ENCODE data around the gene SLC1A1. TPM values are rescaled to one million over a fixed set of nuclear protein-coding genes. Genes with fewer than 3 reads are reported as not detected.
A peak's percentile ranks its signal among the peaks of the same experiment; 100 is the strongest.

The SLC1A1 gene
- total and polyA plus RNA-seq, 3 experiments from 2014 or later, result 0.09 TPM; not detected in 2

GRCh38 chr9:4615778-4616177, 125.5 kb downstream of the SLC1A1 start:
- Mint-ChIP-seq H3K36me3 (peaks cover 0 to 14% (median 0%) of the 10 kb centered on the region in 3 donors), H3K4me1 (peaks cover 27 to 36% (median 32%) of the 10 kb centered on the region in 3 donors), H3K27me3 (no peaks in the 10 kb centered on the region), H3K9me3 (peaks cover 0 to 9% (median 3%) of the 10 kb centered on the region in 5 donors), H3K27ac (peak overlapping the region in 2 of 8 donors; percentile 30 to 32), H3K4me3 (no peak overlapping the region)
- Histone ChIP-seq H3K36me3 (ENCODE audit: insufficient read depth, low read length) (no peaks in the 10 kb centered on the region), H3K9me3 (ENCODE audit: low read length) (no peaks in the 10 kb centered on the region), H3K4me3 (ENCODE audit: low read length) (no peak overlapping the region), H3K4me1 (ENCODE audit: insufficient read depth, low read length) (peaks cover 13% of the 10 kb centered on the region), H3K27ac (ENCODE audit: low read depth, low read length) (no peak overlapping the region), H3K27me3 (ENCODE audit: insufficient read depth, low read length, poor library complexity, severe bottlenecking) (no peaks in the 10 kb centered on the region)
- no peak for DNase-seq
- ChIA-PET POLR2A (no interaction called here), CTCF (no interaction called here)

DNA sequence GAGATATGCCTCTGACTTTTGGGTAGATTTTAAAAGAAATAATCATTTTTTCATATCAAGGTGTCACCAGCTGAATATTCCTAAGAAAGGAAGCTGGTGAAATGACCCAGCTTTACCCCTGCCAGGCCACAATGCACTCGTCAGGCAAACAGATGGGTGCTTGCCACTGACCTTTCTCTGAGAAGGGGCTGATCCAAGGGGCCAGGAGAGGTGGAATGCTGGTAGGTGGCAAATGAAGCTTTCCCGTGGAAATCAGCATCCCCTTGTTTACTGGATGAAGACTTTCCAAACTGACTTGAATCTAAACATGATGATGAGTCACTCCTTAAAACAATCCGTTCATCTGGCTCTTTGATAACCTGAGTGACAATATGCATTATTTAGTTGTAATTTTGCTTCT, 127.5 kb downstream of the SLC1A1 start:
- no peak overlapping the region for H3K4me3 ChIP-seq (ENCODE audit: low read length)
- no peaks in the 10 kb centered on the region for H3K9me3 ChIP-seq (ENCODE audit: low read length)
- POLR2A ChIA-PET, result no interaction called here
- Mint-ChIP-seq H3K27ac (no peak overlapping the region), H3K4me1 (peaks cover 28 to 38% (median 37%) of the 10 kb centered on the region in 3 donors), H3K4me3 (peak overlapping the region in 1 of 7 donors; percentile 29), H3K27me3 (no peaks in the 10 kb centered on the region), H3K36me3 (peaks cover 0 to 9% (median 0%) of the 10 kb centered on the region in 3 donors), H3K9me3 (peaks cover 0 to 2% (median 0%) of the 10 kb centered on the region in 5 donors)
- H3K4me1 ChIP-seq (ENCODE audit: insufficient read depth, low read length), result peaks cover 13% of the 10 kb centered on the region
- no peak overlapping the region for H3K27ac ChIP-seq (ENCODE audit: low read depth, low read length)
- peaks cover 5% of the 10 kb centered on the region for H3K27me3 ChIP-seq (ENCODE audit: insufficient read depth, low read length, poor library complexity, severe bottlenecking)
- no peak for DNase-seq
- H3K36me3 ChIP-seq (ENCODE audit: insufficient read depth, low read length), result no peaks in the 10 kb centered on the region
- CTCF ChIA-PET, result no interaction called here

GRCh38 chr9:4618700-4619099, 128.4 kb downstream of the SLC1A1 start:
- ChIA-PET CTCF (no interaction called here), POLR2A (no interaction called here)
- no peaks in the 10 kb centered on the region for H3K9me3 ChIP-seq (ENCODE audit: low read length)
- H3K27ac ChIP-seq (ENCODE audit: low read depth, low read length), result no peak overlapping the region
- DNase-seq, result no peak
- H3K4me3 Mint-ChIP-seq, result peak overlapping the region in 1 of 7 donors; percentile 41
- H3K27me3 ChIP-seq (ENCODE audit: insufficient read depth, low read length, poor library complexity, severe bottlenecking), result peaks cover 5% of the 10 kb centered on the region
- peaks cover 0 to 9% (median 0%) of the 10 kb centered on the region in 3 donors for H3K36me3 Mint-ChIP-seq
- H3K4me1 Mint-ChIP-seq, result peaks cover 28 to 38% (median 37%) of the 10 kb centered on the region in 3 donors
- H3K4me3 ChIP-seq (ENCODE audit: low read length), result no peak overlapping the region
- no peaks in the 10 kb centered on the region for H3K36me3 ChIP-seq (ENCODE audit: insufficient read depth, low read length)
- H3K27me3 Mint-ChIP-seq, result no peaks in the 10 kb centered on the region
- peak overlapping the region in 2 of 8 donors; percentile 28 to 38 for H3K27ac Mint-ChIP-seq
- H3K9me3 Mint-ChIP-seq, result no peaks in the 10 kb centered on the region
- H3K4me1 ChIP-seq (ENCODE audit: insufficient read depth, low read length), result peaks cover 13% of the 10 kb centered on the region

- POLR2A ChIA-PET, result no interaction called here
These were observed 129.9 kb downstream of the SLC1A1 start for GRCh38 chr9:4620057-4620765.

GRCh38 chr9:4620881-4621555, 130.8 kb downstream of the SLC1A1 start:
- Histone ChIP-seq H3K27me3 (ENCODE audit: insufficient read depth, low read length, poor library complexity, severe bottlenecking) (peaks cover 5% of the 10 kb centered on the region), H3K4me3 (ENCODE audit: low read length) (no peak overlapping the region), H3K36me3 (ENCODE audit: insufficient read depth, low read length) (no peaks in the 10 kb centered on the region), H3K9me3 (ENCODE audit: low read length) (no peaks in the 10 kb centered on the region), H3K4me1 (ENCODE audit: insufficient read depth, low read length) (peaks cover 13% of the 10 kb centered on the region), H3K27ac (ENCODE audit: low read depth, low read length) (no peak overlapping the region)
- Mint-ChIP-seq H3K27ac (peak overlapping the region in 1 of 8 donors; percentile 76), H3K4me1 (peaks cover 19 to 28% (median 27%) of the 10 kb centered on the region in 3 donors), H3K36me3 (peaks cover 0 to 3% (median 0%) of the 10 kb centered on the region in 3 donors), H3K4me3 (peak overlapping the region in 1 of 7 donors; percentile 60), H3K27me3 (no peaks in the 10 kb centered on the region), H3K9me3 (no peaks in the 10 kb centered on the region)
- ChIA-PET CTCF (no interaction called here), POLR2A (no interaction called here)
- DNase-seq, result no peak

More at GRCh38 chr9:4620057-4620765, 129.9 kb downstream of the SLC1A1 start:
- CTCF ChIA-PET, result no interaction called here
- peak overlapping the region in 5 of 7 donors; percentile 35 to 62 (median 59) for H3K4me3 Mint-ChIP-seq
- H3K9me3 Mint-ChIP-seq, result no peaks in the 10 kb centered on the region
- peaks cover 23 to 33% (median 32%) of the 10 kb centered on the region in 3 donors for H3K4me1 Mint-ChIP-seq
- H3K36me3 Mint-ChIP-seq, result peaks cover 0 to 3% (median 0%) of the 10 kb centered on the region in 3 donors
- H3K4me3 ChIP-seq (ENCODE audit: low read length), result no peak overlapping the region
- H3K27ac Mint-ChIP-seq, result peak overlapping the region; percentile 8 to 76 (median 56)
- no peak overlapping the region for H3K27ac ChIP-seq (ENCODE audit: low read depth, low read length)
- DNase-seq, result peak in 1 of 5 donors; percentile 25
- H3K36me3 ChIP-seq (ENCODE audit: insufficient read depth, low read length), result no peaks in the 10 kb centered on the region
- H3K4me1 ChIP-seq (ENCODE audit: insufficient read depth, low read length), result peaks cover 13% of the 10 kb centered on the region
- no peaks in the 10 kb centered on the region for H3K27me3 Mint-ChIP-seq
- H3K27me3 ChIP-seq (ENCODE audit: insufficient read depth, low read length, poor library complexity, severe bottlenecking), result peaks cover 5% of the 10 kb centered on the region
- H3K9me3 ChIP-seq (ENCODE audit: low read length), result no peaks in the 10 kb centered on the region

DNA sequence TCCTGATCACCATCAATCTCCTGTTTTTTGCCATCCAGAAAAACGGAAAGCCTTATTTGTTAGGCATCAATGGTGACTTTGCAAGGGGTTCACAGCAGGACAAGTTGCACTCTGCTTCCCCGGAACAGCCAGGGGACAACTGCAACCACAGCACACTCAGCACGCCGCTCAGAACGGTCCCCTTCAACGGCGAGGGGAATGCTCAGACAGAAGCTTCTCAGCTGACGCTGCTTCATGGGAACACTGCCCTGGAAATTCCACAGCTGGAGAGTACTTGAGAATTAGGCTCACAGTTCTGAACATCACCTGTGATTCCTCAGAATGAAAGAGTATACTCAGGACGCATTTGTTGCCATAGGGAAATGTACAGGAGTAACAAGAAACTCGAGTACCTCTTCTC, 131.7 kb downstream of the SLC1A1 start:
- H3K4me3 ChIP-seq (ENCODE audit: low read length), result no peak overlapping the region
- H3K4me3 Mint-ChIP-seq, result no peak overlapping the region
- peaks cover 0 to 3% (median 0%) of the 10 kb centered on the region in 3 donors for H3K36me3 Mint-ChIP-seq
- peak overlapping the region in 1 of 8 donors; percentile 9 for H3K27ac Mint-ChIP-seq
- peaks cover 13% of the 10 kb centered on the region for H3K4me1 ChIP-seq (ENCODE audit: insufficient read depth, low read length)
- peaks cover 5% of the 10 kb centered on the region for H3K27me3 ChIP-seq (ENCODE audit: insufficient read depth, low read length, poor library complexity, severe bottlenecking)
- H3K27ac ChIP-seq (ENCODE audit: low read depth, low read length), result no peak overlapping the region
- no peaks in the 10 kb centered on the region for H3K36me3 ChIP-seq (ENCODE audit: insufficient read depth, low read length)
- no peaks in the 10 kb centered on the region for H3K9me3 Mint-ChIP-seq
- ChIA-PET CTCF (interaction anchor here (1.4 kb wide), 1 partner anchor 21 kb away, joined by 3 read pairs; no protein-coding TSS in a partner anchor), POLR2A (no interaction called here)
- no peaks in the 10 kb centered on the region for H3K27me3 Mint-ChIP-seq
- no peak for DNase-seq
- H3K4me1 Mint-ChIP-seq, result peaks cover 19 to 28% (median 27%) of the 10 kb centered on the region in 3 donors
- no peaks in the 10 kb centered on the region for H3K9me3 ChIP-seq (ENCODE audit: low read length)

DNA sequence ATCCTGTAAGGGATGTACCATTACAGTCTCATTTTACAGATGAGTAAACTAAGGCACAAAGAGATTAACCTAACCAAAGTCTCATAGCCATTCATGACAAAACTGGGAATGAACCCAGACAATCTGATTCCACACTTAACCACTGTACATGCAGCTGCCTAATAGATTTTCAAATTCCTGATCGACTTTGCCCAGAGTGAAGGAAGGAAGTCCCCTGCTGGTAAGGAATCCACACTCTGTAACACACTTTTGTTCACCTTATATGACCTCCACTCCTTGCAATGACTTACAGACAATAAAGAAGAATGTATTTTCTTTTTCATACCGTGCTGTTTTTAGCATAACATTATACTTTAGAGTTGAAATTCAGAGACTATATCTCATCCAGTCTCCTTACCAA, 140.6 kb downstream of the SLC1A1 start:
- DNase-seq, result no peak
- Histone ChIP-seq H3K4me3 (ENCODE audit: low read length) (no peak overlapping the region), H3K9me3 (ENCODE audit: low read length) (no peaks in the 10 kb centered on the region), H3K36me3 (ENCODE audit: insufficient read depth, low read length) (no peaks in the 10 kb centered on the region), H3K27ac (ENCODE audit: low read depth, low read length) (no peak overlapping the region), H3K4me1 (ENCODE audit: insufficient read depth, low read length) (no peaks in the 10 kb centered on the region), H3K27me3 (ENCODE audit: insufficient read depth, low read length, poor library complexity, severe bottlenecking) (no peaks in the 10 kb centered on the region)
- Mint-ChIP-seq H3K27me3 (no peaks in the 10 kb centered on the region), H3K27ac (peak overlapping the region in 1 of 8 donors; percentile 34), H3K9me3 (no peaks in the 10 kb centered on the region), H3K36me3 (peaks cover 0 to 6% (median 3%) of the 10 kb centered on the region in 3 donors), H3K4me1 (peaks cover 4 to 7% (median 6%) of the 10 kb centered on the region in 3 donors), H3K4me3 (no peak overlapping the region)
- POLR2A ChIA-PET, result no interaction called here
- CTCF ChIA-PET, result no interaction called here
